Measurements from ENCODE around the gene ANKRD28. TPM values are rescaled to one million over a fixed set of nuclear protein-coding genes. Genes with fewer than 3 reads are reported as not detected.
"Not testable (repeated sequence)": the region's sequence is repeated elsewhere in the genome, so short reads cannot be mapped to it uniquely, and the experiment has no call there.

ANKRD28 gene
- total RNA-seq, 2 donors from 2014 or later, result 45.3 to 46.1 TPM

DNA sequence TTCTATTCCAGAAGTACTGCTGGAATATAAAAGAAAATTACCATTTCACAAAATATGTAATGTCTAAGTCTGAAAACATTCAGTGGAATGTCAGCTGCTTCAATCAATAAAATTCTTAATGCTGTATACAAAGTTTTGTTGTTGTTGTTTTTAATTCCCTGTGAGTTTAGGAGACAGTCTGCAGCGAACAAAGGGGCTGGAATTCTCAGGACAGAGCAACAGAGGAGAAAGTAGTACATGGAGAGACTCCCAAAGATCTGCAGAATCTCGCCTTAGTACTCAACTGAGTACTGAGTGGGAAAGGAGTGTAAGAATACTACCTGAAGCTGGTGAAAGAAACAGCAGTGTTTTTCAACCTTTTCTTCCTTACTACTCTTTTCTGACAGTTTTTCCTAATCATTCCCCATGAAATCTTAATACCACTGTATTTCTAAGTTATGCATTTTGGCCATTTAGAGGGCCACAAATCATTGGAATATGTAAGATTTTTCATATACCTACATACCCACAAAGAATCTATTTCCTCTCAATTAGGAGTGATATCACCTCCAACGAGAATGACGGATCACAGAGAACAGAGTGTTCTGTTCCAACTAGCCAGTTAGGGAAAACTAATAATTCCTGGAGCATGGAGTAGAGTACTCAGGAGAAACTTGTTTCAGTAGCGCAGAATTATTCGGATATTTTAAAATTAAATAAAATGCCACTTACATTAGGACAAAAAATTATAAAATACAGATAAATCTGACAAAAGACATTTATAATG is 16.0 kb downstream of the ANKRD28 start:
- H3K4me3 Mint-ChIP-seq, result no peak overlapping the region
- ATAC-seq (replicated peaks in 1 of 2), result no peak
- peaks cover 4% of the 10 kb centered on the region for H3K4me1 Mint-ChIP-seq (ENCODE audit: low read depth)
- peaks cover 2 to 6% of the 10 kb centered on the region in 2 donors for H3K36me3 Mint-ChIP-seq (ENCODE audit: insufficient read depth in 2 of 2)
- peaks cover 2% of the 10 kb centered on the region in 2 donors for H3K9me3 Mint-ChIP-seq
- H3K27me3 Mint-ChIP-seq (ENCODE audit: low read depth), result no peaks in the 10 kb centered on the region
- DNase-seq, result no peak
- no peak overlapping the region for H3K27ac Mint-ChIP-seq

DNA sequence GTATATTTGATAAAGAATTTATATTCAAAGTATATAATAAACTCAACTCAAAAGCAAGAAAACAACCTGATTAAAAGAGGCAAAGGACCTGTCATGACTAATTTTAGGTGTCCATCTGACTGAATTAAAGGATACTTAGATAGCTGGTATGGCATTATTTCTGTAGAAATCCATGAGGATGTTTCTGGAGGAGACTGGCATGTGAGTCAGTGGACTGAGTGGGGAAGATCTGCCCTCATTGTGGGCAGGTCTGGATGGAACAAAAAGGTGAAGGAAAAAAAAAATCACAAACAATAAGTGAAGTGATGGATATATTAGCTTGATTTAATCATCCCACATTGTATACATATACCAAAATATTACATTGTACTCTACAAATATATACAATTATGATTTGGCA is 16.6 kb downstream of the ANKRD28 start:
- H3K4me1 Mint-ChIP-seq (ENCODE audit: low read depth), result peaks cover 8% of the 10 kb centered on the region
- ATAC-seq (replicated peaks in 1 of 2), result no peak

DNA sequence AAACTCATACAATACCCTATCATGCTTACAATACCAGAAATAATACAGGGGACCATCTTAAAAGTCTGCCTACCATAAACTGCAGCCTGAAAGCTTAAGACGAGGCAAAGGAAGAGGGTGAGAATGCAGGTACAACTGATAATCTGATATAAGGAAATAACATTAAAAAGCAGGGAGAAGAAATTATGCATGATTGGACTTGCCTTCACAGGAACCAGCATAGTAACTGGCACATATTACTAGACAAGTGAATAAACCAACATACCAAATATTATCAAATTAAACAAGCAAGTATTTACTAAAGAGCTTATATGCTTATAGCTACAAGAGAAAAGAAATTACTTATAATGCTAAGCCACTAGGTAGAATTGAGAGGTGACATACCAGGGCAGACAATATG is 18.7 kb downstream of the ANKRD28 start:
- no peak for ATAC-seq (replicated peaks in 1 of 2)
- DNase-seq, result no peak
- peak overlapping the region; percentile 59 for H3K27ac Mint-ChIP-seq
- peaks cover 2% of the 10 kb centered on the region in 2 donors for H3K9me3 Mint-ChIP-seq
- no peaks in the 10 kb centered on the region for H3K27me3 Mint-ChIP-seq (ENCODE audit: low read depth)
- H3K4me3 Mint-ChIP-seq, result no peak overlapping the region
- H3K4me1 Mint-ChIP-seq (ENCODE audit: low read depth), result peaks cover 26% of the 10 kb centered on the region
- H3K36me3 Mint-ChIP-seq (ENCODE audit: insufficient read depth in 2 of 2), result peaks cover 2 to 3% of the 10 kb centered on the region in 2 donors

More for the DNA sequence above, 16.6 kb downstream of the ANKRD28 start:
- Mint-ChIP-seq H3K4me3 (no peak overlapping the region), H3K9me3 (peaks cover 2% of the 10 kb centered on the region in 2 donors), H3K36me3 (ENCODE audit: insufficient read depth in 2 of 2) (peaks cover 2 to 6% of the 10 kb centered on the region in 2 donors), H3K27me3 (ENCODE audit: low read depth) (no peaks in the 10 kb centered on the region), H3K27ac (no peak overlapping the region)
- DNase-seq, result no peak

DNA sequence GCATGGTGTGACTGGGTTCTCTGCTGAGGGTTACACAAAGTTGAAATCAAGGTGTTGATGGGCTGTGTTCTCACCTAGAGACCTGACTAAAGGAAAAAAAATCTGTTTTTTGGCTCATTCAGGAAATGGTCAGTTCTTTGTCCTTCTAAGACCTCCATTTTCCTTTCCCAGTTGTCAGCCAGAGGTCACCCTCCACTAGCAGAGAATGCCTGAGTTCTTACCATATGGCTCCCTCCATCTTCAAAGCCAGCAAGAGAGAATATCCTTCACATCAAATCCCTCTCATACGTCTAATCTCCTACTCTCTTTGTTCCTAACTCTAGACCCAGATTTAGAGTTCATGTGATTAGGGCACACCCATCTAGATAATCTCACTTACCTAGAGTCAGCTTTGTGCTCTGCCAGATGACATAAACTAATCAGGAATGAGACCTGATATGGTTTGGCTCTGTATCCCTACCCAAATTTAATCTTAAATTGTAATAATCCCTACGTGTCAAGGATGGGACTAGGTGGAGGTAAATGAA is 19.4 kb downstream of the ANKRD28 start:
- Mint-ChIP-seq H3K4me3 (no peak overlapping the region), H3K4me1 (ENCODE audit: low read depth) (peaks cover 30% of the 10 kb centered on the region), H3K27ac (no peak overlapping the region), H3K36me3 (ENCODE audit: insufficient read depth in 2 of 2) (peaks cover 2 to 3% of the 10 kb centered on the region in 2 donors), H3K27me3 (ENCODE audit: low read depth) (no peaks in the 10 kb centered on the region), H3K9me3 (peaks cover 2% of the 10 kb centered on the region in 2 donors)
- no peak for ATAC-seq (replicated peaks in 1 of 2)
- DNase-seq, result no peak

DNA sequence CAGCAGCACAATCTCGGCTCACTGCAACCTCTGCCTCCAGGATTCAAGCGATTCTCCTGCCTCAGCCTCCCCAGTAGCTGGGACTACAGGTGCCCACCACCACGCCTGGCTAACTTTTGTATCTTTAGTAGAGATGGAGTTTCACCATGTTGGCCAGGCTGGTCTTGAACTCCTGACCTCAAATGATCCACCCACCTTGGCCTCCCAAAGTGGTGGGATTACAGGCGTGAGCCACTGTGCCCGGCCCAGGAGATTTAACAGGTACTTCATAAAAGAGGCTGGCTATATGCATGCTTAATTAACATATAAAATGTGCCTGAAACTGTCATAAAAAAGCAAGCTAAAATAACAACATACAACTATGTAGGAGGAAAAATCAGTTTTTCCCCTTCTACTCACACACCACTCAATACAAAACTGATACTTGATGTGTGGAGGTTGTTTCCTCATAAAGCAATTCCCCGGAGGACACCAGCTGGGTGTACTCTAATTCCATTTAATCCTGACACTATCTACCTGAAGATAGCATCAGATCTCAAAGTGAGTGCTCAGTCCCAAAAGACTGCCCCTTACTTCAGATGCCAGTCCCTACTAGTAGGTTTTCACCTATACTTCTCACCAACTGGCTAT is 22.7 kb downstream of the ANKRD28 start:
- Mint-ChIP-seq H3K4me1 (ENCODE audit: low read depth) (peaks cover 58% of the 10 kb centered on the region), H3K27ac (peak overlapping the region; percentile 11), H3K36me3 (ENCODE audit: insufficient read depth in 2 of 2) (peaks cover 4 to 15% of the 10 kb centered on the region in 2 donors), H3K4me3 (peak overlapping the region; percentile 1 to 7)
- not testable (repeated sequence) for H3K27me3 Mint-ChIP-seq (ENCODE audit: low read depth); H3K9me3 Mint-ChIP-seq
- DNase-seq, result peak in 1 of 2 donors; percentile 9
- peak; percentile 55 to 78 for ATAC-seq (replicated peaks in 1 of 2)

DNA sequence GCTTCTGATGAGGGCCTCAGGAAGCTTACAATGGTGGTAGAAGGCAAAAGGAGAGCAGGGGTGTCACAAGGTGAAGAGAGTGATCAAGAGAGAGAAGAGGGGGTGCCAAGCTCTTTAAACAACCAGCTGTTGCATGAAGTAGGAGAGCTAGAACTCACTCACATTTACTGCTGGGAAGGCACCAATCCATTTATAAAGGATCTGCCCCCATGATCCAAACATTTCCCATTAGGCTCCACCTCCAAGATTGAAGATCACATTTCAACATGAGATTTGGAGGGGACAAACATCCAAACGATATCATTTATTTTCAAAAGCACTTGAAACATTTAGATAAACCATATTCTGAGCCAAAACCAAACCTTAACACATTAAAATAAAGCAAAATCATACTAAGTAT is 26.3 kb downstream of the ANKRD28 start:
- H3K4me3 Mint-ChIP-seq, result peak overlapping the region in 1 of 2 donors; percentile 39
- H3K4me1 Mint-ChIP-seq (ENCODE audit: low read depth), result peaks cover 85% of the 10 kb centered on the region
- H3K27me3 Mint-ChIP-seq (ENCODE audit: low read depth), result no peaks in the 10 kb centered on the region
- no peaks in the 10 kb centered on the region for H3K9me3 Mint-ChIP-seq
- peak overlapping the region; percentile 64 for H3K27ac Mint-ChIP-seq
- DNase-seq (no peak), ATAC-seq (replicated peaks in 1 of 2) (no peak)
- H3K36me3 Mint-ChIP-seq (ENCODE audit: insufficient read depth in 2 of 2), result peaks cover 4 to 20% of the 10 kb centered on the region in 2 donors

DNA sequence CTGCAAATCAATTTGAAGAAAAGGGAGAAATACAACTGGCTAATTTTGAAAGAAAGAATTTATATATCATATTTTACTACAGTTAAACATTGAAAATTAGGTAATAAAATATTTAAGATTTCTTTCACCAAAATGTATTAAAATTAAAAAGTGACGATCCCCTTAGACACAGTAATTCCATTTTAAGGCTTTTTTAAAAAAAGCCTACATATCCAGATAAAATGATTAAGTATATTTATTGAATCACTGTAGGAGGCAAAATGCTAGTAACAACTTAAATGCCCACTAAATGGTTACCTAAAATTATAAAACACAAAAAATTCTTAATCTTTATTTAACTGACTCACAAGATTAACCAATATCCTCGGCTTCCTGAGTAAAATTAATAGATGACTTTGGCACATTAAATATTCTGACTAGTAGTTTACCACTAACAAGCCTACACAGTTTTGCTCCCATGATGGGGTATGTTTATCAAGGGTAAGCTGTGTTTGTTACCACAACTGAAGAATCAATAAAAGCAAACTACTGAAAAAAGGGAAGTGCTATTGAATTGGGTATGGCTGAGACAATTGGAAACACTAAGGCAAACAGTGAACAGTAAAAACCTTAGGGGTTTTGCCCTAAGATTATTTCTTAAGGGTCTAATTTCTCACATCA is 28.4 kb downstream of the ANKRD28 start:
- H3K36me3 Mint-ChIP-seq (ENCODE audit: insufficient read depth in 2 of 2), result peaks cover 4 to 23% of the 10 kb centered on the region in 2 donors
- H3K9me3 Mint-ChIP-seq, result no peaks in the 10 kb centered on the region
- ATAC-seq (replicated peaks in 1 of 2) (no peak), DNase-seq (no peak)
- H3K27me3 Mint-ChIP-seq (ENCODE audit: low read depth), result no peaks in the 10 kb centered on the region
- no peak overlapping the region for H3K4me3 Mint-ChIP-seq
- peaks cover 67% of the 10 kb centered on the region for H3K4me1 Mint-ChIP-seq (ENCODE audit: low read depth)
- peak overlapping the region; percentile 95 for H3K27ac Mint-ChIP-seq

DNA sequence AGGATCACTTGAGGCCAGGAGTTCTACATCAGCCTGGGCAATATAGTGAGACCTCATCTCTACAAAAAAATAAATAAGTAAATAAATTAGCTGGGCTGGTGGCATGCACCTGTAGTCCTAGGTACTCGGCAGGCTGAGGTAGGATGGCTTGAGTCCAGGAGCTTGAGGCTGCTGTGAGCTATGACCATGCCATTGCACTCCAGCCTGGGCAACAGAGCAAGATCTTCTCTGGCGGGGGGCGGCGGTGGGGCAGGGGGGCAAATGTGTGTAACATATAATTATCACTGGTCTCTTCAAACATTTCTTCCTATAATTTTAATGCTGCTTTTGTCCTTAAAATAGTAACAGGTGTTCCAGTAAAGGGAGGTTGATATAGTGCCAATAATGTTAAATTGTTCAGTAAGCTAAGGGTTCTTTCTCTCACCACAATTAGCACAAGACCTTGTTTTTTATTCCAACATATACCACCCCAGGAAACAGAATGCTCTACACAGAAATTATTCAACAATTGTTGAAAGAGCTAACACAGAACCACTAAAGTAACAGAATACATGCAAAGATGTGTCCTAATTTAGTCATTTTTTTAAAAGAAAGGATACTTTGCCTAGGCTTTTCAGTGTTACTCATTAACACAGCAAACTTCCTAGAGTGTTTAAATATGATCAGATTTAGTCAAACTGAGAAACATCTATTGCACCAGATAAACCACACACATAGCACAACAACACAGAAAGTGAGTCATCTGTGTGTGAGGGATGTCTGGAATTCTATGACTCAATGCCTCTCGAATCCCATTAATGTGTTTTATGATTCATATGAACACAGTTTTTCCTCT is 29.1 kb downstream of the ANKRD28 start:
- peak overlapping the region; percentile 95 for H3K27ac Mint-ChIP-seq
- peaks cover 4 to 23% of the 10 kb centered on the region in 2 donors for H3K36me3 Mint-ChIP-seq (ENCODE audit: insufficient read depth in 2 of 2)
- H3K4me3 Mint-ChIP-seq, result peak overlapping the region; percentile 72
- ATAC-seq (replicated peaks in 1 of 2) (peak; percentile 91 to 99), DNase-seq (no peak)
- no peaks in the 10 kb centered on the region for H3K27me3 Mint-ChIP-seq (ENCODE audit: low read depth)
- peaks cover 59% of the 10 kb centered on the region for H3K4me1 Mint-ChIP-seq (ENCODE audit: low read depth)
- H3K9me3 Mint-ChIP-seq, result no peaks in the 10 kb centered on the region

DNA sequence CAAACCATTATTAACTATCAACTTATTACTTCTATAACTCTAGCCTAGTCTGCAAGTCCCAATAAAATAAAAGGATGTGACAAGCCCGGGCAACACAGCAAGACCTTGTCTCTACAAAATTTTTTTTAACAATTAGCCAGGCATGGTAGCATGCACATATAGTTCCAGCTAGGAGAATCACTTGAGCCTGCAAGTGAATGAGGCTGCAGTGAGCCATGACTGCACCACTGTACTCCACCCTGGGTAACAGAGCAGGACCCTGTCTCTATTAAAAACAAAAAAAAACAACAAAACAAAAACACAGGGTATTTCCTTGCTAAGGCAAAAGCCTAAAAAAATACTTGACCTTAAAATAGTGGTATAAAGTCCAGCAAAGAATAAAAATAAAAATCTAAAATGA is 31.4 kb downstream of the ANKRD28 start:
- H3K27ac Mint-ChIP-seq, result no peak overlapping the region
- DNase-seq (no peak), ATAC-seq (replicated peaks in 1 of 2) (no peak)
- H3K9me3 Mint-ChIP-seq, result no peaks in the 10 kb centered on the region
- H3K4me1 Mint-ChIP-seq (ENCODE audit: low read depth), result peaks cover 40% of the 10 kb centered on the region
- H3K36me3 Mint-ChIP-seq (ENCODE audit: insufficient read depth in 2 of 2), result peaks cover 7 to 21% of the 10 kb centered on the region in 2 donors
- no peaks in the 10 kb centered on the region for H3K27me3 Mint-ChIP-seq (ENCODE audit: low read depth)
- no peak overlapping the region for H3K4me3 Mint-ChIP-seq

DNA sequence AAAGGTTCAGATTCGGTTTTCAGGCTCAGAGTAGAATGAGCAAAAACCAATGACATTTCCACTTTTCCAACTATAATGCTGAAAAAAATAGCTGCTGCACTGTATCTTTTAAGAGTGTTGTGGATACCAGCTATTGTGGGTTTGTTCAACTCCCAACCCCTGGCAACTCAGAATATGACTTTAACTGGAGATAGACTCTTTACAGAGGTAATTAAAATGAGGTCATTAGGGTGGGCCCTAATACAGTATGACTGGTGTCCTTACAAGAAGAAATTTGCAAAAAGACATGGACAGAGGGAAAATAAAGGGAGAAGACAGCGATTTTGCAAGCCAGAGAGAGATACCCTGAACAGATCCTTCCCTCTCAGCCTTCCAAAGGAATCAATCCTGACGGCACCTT is 39.5 kb downstream of the ANKRD28 start:
- Mint-ChIP-seq H3K27me3 (ENCODE audit: low read depth) (no peaks in the 10 kb centered on the region), H3K36me3 (ENCODE audit: insufficient read depth in 2 of 2) (peaks cover 3% of the 10 kb centered on the region in 2 donors), H3K9me3 (no peaks in the 10 kb centered on the region), H3K4me1 (ENCODE audit: low read depth) (peaks cover 14% of the 10 kb centered on the region), H3K4me3 (no peak overlapping the region), H3K27ac (no peak overlapping the region)
- DNase-seq (no peak), ATAC-seq (replicated peaks in 1 of 2) (no peak)

DNA sequence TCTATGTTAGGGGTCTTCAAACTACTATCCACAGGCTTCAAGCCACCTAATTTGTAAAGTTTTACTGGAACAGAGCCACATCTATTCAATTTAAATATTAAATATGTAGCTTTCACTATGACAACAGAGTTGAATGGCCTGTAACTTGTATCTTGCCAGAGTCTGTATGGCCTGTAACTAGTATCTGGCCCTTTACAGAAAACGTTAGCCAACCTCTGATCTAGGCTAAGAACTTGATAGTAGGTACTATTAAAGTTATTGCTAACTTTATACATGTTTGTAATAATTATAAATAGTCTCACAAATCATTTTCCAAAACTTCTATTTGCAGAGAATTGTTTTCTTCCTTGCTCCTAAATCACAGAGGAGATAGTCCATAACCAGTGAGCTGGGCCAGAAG is 40.0 kb downstream of the ANKRD28 start:
- peaks cover 14% of the 10 kb centered on the region for H3K4me1 Mint-ChIP-seq (ENCODE audit: low read depth)
- H3K27me3 Mint-ChIP-seq (ENCODE audit: low read depth), result no peaks in the 10 kb centered on the region
- no peak for DNase-seq
- H3K4me3 Mint-ChIP-seq, result no peak overlapping the region
- ATAC-seq (replicated peaks in 1 of 2), result no peak
- H3K36me3 Mint-ChIP-seq (ENCODE audit: insufficient read depth in 2 of 2), result peaks cover 2 to 3% of the 10 kb centered on the region in 2 donors
- no peak overlapping the region for H3K27ac Mint-ChIP-seq
- no peaks in the 10 kb centered on the region for H3K9me3 Mint-ChIP-seq

DNA sequence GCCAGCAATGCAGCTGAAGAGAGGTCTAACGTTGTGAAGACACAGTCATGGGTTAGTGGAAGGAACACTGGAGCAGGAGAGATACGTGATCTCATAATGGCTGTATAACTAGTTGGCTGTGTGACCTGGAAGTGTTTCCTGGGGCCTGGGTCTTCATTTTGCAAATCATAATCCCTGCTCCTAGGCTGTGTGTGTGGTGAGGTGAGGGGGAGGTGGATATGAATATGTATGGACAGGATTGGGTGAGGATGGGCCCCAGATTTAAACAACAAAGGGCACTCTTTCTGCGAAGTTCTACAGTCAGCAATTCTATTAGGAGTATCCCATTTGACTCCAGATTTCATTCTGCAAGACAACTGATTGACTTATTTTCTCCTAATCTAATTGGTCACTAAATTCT is 41.3 kb downstream of the ANKRD28 start:
- H3K4me1 Mint-ChIP-seq (ENCODE audit: low read depth), result peaks cover 14% of the 10 kb centered on the region
- DNase-seq (no peak), ATAC-seq (replicated peaks in 1 of 2) (no peak)
- peaks cover 2 to 3% of the 10 kb centered on the region in 2 donors for H3K36me3 Mint-ChIP-seq (ENCODE audit: insufficient read depth in 2 of 2)
- H3K27ac Mint-ChIP-seq, result no peak overlapping the region
- H3K4me3 Mint-ChIP-seq, result no peak overlapping the region
- no peaks in the 10 kb centered on the region for H3K9me3 Mint-ChIP-seq
- H3K27me3 Mint-ChIP-seq (ENCODE audit: low read depth), result no peaks in the 10 kb centered on the region
